ENCODE data around the gene ZNF134.

ZNF134 gene

DNA sequence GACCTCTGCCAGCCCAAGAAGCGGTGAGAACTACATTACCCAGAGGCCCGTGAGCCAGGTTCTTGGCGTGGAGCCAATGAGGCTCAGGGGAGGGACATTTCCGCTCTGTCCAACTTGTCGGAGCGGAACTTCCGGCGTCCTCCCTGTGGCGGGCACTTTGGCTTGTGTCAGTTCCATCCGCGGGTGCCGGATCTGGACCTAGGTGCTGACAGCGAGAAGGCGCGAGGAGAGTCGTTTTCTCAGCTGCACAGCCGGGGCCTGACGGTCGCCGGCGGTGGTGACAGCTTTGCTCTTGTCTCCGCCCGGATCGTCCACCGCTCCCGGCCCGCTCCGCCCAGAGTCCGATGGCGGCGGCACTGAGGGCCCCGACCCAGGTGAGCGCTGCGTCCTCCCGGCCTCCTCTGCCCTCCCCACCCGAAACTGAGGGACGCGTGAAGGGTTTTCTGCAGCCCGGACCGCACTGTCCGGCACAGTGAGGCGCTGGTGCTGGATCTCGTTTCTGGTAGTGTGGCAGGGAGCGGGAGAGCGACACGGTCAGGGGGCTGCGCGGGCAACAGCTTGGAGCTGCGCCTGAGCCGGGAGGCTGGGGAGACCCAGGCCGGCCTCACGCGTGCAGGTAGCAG lies 14.2 kb upstream of the ZNF134 start, which contains the start of gene ZNF530 (continued):
- no peak for TF ChIP-seq KLF9 (tag by site-specific recombination; IDR thresholded peaks at IDR 0.05; ENCODE audit: low read depth)
- TF ChIP-seq ZNF16 (tag by site-specific recombination; IDR thresholded peaks at IDR 0.05; ENCODE audit: low read depth) = no peak
- TF ChIP-seq, protein P1, sequence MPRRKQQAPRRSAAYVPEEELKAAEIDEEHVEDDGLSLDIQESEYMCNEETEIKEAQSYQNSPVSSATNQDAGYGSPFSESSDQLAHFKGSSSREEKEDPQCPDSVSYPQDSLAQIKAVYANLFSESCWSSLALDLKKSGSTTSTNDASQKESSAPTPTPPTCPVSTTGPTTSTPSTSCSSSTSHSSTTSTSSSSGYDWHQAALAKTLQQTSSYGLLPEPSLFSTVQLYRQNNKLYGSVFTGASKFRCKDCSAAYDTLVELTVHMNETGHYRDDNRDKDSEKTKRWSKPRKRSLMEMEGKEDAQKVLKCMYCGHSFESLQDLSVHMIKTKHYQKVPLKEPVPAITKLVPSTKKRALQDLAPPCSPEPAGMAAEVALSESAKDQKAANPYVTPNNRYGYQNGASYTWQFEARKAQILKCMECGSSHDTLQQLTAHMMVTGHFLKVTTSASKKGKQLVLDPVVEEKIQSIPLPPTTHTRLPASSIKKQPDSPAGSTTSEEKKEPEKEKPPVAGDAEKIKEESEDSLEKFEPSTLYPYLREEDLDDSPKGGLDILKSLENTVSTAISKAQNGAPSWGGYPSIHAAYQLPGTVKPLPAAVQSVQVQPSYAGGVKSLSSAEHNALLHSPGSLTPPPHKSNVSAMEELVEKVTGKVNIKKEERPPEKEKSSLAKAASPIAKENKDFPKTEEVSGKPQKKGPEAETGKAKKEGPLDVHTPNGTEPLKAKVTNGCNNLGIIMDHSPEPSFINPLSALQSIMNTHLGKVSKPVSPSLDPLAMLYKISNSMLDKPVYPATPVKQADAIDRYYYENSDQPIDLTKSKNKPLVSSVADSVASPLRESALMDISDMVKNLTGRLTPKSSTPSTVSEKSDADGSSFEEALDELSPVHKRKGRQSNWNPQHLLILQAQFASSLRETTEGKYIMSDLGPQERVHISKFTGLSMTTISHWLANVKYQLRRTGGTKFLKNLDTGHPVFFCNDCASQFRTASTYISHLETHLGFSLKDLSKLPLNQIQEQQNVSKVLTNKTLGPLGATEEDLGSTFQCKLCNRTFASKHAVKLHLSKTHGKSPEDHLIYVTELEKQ (tag by site-specific recombination; IDR thresholded peaks at IDR 0.05; ENCODE audit: borderline replicate concordance) = peak; percentile 37; the same call in 1 of the 2 replicates
- TF ChIP-seq, protein P2, sequence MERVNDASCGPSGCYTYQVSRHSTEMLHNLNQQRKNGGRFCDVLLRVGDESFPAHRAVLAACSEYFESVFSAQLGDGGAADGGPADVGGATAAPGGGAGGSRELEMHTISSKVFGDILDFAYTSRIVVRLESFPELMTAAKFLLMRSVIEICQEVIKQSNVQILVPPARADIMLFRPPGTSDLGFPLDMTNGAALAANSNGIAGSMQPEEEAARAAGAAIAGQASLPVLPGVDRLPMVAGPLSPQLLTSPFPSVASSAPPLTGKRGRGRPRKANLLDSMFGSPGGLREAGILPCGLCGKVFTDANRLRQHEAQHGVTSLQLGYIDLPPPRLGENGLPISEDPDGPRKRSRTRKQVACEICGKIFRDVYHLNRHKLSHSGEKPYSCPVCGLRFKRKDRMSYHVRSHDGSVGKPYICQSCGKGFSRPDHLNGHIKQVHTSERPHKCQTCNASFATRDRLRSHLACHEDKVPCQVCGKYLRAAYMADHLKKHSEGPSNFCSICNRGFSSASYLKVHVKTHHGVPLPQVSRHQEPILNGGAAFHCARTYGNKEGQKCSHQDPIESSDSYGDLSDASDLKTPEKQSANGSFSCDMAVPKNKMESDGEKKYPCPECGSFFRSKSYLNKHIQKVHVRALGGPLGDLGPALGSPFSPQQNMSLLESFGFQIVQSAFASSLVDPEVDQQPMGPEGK (tag by site-specific recombination; IDR thresholded peaks at IDR 0.05) = peak; percentile 37; the same call in 1 of the 2 replicates
- TF ChIP-seq ZNF19 (tag by site-specific recombination; IDR thresholded peaks at IDR 0.05; ENCODE audit: low read depth) = no peak
- TF ChIP-seq GLI2 (tag by site-specific recombination; IDR thresholded peaks at IDR 0.05; ENCODE audit: borderline replicate concordance, low read depth) = no peak
- no peak for TF ChIP-seq ZNF768 (tag by site-specific recombination; IDR thresholded peaks at IDR 0.05)
- TF ChIP-seq OSR2 (tag by site-specific recombination; IDR thresholded peaks at IDR 0.05) = no peak
- no peak for TF ChIP-seq ZNF791 (tag by site-specific recombination; IDR thresholded peaks at IDR 0.05)
- TF ChIP-seq MEIS1 (CRISPR knock-in tag; IDR thresholded peaks at IDR 0.05; ENCODE audit: borderline replicate concordance) = no peak
- TF ChIP-seq ZBTB21 (tag by site-specific recombination; IDR thresholded peaks at IDR 0.05) = 0 out of 2 replicates have a peak, but pooled peaks have one; percentile 36
- TF ChIP-seq ZNF394 (tag by site-specific recombination; IDR thresholded peaks at IDR 0.05; ENCODE audit: borderline replicate concordance) = no peak
- TF ChIP-seq, protein P3, sequence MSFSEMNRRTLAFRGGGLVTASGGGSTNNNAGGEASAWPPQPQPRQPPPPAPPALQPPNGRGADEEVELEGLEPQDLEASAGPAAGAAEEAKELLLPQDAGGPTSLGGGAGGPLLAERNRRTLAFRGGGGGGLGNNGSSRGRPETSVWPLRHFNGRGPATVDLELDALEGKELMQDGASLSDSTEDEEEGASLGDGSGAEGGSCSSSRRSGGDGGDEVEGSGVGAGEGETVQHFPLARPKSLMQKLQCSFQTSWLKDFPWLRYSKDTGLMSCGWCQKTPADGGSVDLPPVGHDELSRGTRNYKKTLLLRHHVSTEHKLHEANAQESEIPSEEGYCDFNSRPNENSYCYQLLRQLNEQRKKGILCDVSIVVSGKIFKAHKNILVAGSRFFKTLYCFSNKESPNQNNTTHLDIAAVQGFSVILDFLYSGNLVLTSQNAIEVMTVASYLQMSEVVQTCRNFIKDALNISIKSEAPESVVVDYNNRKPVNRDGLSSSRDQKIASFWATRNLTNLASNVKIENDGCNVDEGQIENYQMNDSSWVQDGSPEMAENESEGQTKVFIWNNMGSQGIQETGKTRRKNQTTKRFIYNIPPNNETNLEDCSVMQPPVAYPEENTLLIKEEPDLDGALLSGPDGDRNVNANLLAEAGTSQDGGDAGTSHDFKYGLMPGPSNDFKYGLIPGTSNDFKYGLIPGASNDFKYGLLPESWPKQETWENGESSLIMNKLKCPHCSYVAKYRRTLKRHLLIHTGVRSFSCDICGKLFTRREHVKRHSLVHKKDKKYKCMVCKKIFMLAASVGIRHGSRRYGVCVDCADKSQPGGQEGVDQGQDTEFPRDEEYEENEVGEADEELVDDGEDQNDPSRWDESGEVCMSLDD (tag by site-specific recombination; IDR thresholded peaks at IDR 0.05) = no peak
- no peak for TF ChIP-seq ZSCAN23 (tag by site-specific recombination; IDR thresholded peaks at IDR 0.05)
- TF ChIP-seq ZFP3 (tag by site-specific recombination; IDR thresholded peaks at IDR 0.05; ENCODE audit: low read depth) = no peak
- no peak for TF ChIP-seq ZNF121 (tag by site-specific recombination; IDR thresholded peaks at IDR 0.05)
- TF ChIP-seq ZNF707 (tag by site-specific recombination; IDR thresholded peaks at IDR 0.05) = no peak
- TF ChIP-seq ZNF133 (tag by site-specific recombination; IDR thresholded peaks at IDR 0.05) = no peak
- peak; percentile 72 for TF ChIP-seq HOXC10 (CRISPR knock-in tag; IDR thresholded peaks at IDR 0.05)
- TF ChIP-seq TCF7L2 (IDR thresholded peaks at IDR 0.05; ENCODE audit: borderline replicate concordance, low read depth, low read length) = no peak
- TF ChIP-seq HOXA7 (CRISPR knock-in tag; IDR thresholded peaks at IDR 0.05; ENCODE audit: borderline replicate concordance) = no peak
- TF ChIP-seq, protein P4, sequence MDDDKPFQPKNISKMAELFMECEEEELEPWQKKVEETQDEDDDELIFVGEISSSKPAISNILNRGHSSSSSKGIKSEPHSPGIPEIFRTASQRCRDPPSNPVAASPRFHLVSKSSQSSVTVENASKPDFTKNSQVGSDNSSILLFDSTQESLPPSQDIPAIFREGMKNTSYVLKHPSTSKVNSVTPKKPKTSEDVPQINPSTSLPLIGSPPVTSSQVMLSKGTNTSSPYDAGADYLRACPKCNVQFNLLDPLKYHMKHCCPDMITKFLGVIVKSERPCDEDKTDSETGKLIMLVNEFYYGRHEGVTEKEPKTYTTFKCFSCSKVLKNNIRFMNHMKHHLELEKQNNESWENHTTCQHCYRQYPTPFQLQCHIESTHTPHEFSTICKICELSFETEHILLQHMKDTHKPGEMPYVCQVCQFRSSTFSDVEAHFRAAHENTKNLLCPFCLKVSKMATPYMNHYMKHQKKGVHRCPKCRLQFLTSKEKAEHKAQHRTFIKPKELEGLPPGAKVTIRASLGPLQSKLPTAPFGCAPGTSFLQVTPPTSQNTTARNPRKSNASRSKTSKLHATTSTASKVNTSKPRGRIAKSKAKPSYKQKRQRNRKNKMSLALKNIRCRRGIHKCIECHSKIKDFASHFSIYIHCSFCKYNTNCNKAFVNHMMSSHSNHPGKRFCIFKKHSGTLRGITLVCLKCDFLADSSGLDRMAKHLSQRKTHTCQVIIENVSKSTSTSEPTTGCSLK (tag by site-specific recombination; IDR thresholded peaks at IDR 0.05) = no peak
- TF ChIP-seq WT1 (tag by site-specific recombination; IDR thresholded peaks at IDR 0.05) = peak; percentile 52; the same call in 1 of the 2 replicates
- TF ChIP-seq ZNF510 (tag by site-specific recombination; IDR thresholded peaks at IDR 0.05; ENCODE audit: insufficient replicate concordance) = no peak
- TF ChIP-seq ZNF585B (tag by site-specific recombination; IDR thresholded peaks at IDR 0.05) = no peak
- no peak for TF ChIP-seq BCL11A (tag by site-specific recombination; IDR thresholded peaks at IDR 0.05; ENCODE audit: low read depth)
- TF ChIP-seq, protein P5, sequence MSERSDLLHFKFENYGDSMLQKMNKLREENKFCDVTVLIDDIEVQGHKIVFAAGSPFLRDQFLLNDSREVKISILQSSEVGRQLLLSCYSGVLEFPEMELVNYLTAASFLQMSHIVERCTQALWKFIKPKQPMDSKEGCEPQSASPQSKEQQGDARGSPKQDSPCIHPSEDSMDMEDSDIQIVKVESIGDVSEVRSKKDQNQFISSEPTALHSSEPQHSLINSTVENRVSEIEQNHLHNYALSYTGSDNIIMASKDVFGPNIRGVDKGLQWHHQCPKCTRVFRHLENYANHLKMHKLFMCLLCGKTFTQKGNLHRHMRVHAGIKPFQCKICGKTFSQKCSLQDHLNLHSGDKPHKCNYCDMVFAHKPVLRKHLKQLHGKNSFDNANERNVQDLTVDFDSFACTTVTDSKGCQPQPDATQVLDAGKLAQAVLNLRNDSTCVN (tag by site-specific recombination; optimal IDR thresholded peaks at IDR 0.05) = peak; percentile 48
- no peak for TF ChIP-seq ZNF239 (tag by site-specific recombination; IDR thresholded peaks at IDR 0.05)
- TF ChIP-seq ZNF112 (tag by site-specific recombination; IDR thresholded peaks at IDR 0.05) = peak; percentile 63; the same call in 1 of the 2 replicates

All from HEK293 (cell line).